Hematopoietic multipotent progenitor cell treated with erythropoietin and hydrocortisone succinate and interleukin-3 and kit ligand, for 15 days (in vitro differentiated cells): Measurements from ENCODE around the gene RNF138.
"Not testable (repeated sequence)": the region's sequence is repeated elsewhere in the genome, so short reads cannot be mapped to it uniquely, and the experiment has no call there.

Source experiments
- DNase-seq: peaks from one replicate; pipeline ENCODE4 v3.0.0-alpha.2; 2015; ENCODE audit warnings: low spot score

Gene RNF138, protein sequence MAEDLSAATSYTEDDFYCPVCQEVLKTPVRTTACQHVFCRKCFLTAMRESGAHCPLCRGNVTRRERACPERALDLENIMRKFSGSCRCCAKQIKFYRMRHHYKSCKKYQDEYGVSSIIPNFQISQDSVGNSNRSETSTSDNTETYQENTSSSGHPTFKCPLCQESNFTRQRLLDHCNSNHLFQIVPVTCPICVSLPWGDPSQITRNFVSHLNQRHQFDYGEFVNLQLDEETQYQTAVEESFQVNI

DNA sequence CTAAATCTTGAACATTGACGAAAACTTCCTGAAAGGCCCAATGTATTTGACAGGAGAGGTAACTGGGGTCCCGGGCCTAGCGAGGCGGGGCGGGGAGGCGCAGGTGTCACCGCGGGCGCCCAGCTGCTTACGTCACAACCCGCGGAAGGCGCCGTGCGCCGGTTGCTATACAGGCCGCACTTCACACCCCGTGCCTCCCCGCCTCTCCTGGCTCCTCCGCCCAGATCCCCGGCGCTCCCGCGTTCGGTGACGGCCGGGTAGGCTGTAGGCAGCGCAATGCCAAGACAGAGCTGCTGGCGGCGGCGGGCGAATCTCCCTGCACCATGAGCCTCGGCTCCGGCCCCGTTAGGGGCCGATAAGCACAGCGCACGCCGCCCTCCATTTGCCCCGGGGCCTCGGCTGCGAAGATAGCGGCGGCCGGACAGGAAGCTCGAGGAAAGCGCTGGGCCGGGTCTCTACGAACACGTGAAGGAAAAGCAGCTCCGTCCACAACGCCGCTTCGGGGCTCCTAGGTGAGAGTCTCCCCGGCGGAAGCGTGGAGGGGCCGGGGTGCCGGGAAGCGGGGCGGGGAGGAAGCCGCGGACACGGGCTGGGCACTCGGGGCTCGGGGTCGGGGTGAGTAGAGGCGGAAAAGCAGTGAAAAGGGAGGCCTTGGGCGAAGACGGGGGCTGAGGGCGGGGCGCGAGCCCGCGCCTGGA is at the start of gene RNF138:
RNF138 (plus strand) TSS at position 151 of the 698 bp plus-strand sequence. CDS start 903 bp downstream, outside the sequence.
- peak; percentile 85 for DNase-seq

DNA sequence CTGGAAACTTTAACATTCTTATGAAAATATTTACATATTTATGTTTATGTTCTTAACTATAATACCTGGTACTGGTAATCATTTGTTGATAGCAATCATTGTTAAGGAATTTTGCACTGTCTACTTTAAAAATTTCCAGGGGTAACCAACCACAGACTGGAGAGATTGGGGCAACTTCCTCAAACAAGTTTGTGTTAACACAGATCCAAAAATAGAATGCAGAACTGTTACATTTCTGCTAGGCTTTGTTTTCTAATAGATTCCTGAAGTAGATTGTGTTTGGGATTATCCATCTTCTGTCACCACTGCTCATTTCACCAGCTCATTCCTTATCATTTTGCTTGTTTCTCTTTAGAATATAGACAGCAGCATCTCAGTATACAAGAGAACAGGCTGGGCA is 49.3 kb upstream of the RNF138 start:
- no peak for DNase-seq

DNA sequence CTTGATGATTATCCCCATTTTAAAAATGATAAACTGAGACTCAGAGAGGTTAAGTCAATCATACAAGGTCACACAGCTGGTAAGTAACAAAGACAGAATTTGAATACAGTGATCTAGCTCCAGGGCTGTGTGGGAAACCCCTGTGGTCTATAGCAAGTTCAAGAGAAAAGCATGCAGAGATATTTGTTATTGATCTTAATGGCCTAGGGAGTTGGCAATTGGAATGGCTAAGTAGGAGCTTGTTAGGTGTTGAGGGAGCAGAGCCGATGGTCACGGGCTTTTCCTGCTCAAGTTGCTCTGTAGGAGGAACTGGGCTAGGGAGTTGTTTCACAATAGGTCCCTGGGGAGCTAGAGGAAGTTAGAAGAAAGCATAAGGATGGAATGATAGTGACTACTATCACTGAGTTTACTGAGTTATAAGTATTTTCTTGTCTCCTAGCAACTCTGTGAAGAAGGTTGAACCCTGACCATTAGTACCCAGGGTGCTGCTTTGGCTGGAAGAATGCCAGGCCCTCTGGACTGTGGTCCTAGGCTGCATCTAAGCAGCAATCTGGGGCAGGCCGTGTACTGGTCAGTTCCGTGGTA is 43.1 kb upstream of the RNF138 start:
- DNase-seq = no peak

- DNase-seq = no peak
Observed at GRCh38 chr18:32049393-32050171, 42.1 kb upstream of the RNF138 start.

DNA sequence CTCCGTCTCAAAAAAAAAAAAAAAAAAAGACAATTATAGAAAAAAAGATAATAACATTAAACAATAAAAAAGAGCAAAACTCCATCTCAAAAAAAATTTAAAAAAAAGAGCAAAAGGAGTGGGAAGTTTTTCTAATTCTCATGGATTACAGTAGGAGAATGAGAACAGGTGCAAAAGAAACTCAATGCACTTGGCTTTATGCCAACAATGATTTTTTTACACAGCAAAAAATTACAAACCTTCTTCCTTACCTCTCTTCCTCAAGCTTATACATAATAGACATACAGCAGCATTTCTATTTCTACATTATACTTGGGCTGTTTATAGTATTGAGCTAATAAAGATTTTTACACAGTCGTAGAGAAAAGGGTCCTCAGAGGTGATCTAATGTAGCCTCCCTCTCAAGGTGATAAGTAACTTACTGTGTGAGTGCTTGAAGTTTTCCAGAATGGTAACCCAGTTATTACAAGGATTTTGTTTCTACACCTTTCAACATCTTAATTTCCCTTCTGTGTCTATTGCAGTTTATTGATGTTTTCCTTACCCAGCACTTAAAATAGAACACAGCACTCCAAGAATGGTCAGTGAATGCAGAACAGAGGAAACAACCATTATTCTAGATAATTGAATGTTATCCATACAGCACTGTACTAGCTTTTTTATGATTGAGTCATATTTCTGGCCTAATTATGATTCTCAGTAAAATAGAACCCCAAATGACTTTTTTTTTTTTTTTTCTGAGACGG is 34.9 kb upstream of the RNF138 start:
- DNase-seq = peak; percentile 10

- DNase-seq = no peak
Observed at GRCh38 chr18:32057624-32058165, 34.0 kb upstream of the RNF138 start.

- no peak for DNase-seq
Observed at GRCh38 chr18:32060026-32060425, 31.6 kb upstream of the RNF138 start.

DNA sequence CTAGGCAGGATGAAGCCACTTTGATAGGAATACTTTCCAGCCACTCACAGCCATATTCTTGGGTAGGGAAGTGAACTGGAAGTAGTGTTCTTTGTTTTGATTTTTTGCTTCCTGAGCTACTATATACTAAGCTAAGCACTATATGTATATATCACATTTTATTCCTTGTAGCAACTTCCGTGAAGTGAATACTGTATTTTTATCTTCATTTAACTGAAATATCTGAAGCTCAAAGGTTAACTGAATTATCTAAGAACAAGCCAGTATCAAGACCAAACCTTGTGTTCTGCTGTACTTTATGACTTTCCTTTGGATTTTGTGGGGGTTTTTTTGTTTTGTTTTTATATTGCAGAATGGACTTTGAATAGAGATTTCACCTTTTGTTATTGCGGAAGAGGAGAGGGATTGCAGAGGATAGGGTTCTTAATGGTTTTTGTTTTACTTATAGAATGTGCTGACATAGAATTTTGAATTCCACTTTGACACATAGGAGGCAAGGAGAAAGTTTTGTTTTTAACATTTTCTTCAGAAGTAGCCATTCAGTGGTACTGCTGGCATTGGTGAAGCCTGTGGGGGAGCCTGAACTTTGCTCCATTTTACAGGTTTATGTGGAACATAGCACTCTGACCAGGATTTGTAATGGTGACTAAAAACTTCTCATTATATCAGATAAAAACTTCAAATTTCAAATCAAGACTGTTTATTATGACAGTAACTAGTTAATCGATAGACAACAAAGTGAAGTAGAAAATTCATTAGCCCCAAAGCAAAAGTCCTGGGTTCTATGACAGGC is 24.1 kb upstream of the RNF138 start:
- no peak for DNase-seq

GRCh38 chr18:32072321-32072720 is 19.4 kb upstream of the RNF138 start:
- DNase-seq = no peak

DNA sequence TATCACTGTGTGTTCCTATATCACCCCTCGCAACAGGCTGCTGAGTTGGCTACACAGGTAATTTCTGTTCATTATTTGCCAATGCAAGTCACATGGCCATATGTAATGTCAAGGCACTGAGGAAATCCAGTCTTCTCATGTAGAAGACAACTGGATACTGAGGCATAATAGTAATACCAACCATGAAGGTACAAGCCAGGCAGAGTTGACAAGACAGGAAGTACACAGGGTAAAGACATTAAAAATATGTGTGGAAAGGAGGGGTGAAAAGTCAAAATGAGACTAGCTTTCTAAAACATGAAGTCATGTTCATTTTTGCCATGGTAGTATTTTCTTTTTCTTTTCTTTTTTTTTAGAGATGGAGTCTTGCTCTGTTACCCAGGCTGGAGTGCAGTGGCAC is 17.5 kb upstream of the RNF138 start:
- DNase-seq = no peak

DNA sequence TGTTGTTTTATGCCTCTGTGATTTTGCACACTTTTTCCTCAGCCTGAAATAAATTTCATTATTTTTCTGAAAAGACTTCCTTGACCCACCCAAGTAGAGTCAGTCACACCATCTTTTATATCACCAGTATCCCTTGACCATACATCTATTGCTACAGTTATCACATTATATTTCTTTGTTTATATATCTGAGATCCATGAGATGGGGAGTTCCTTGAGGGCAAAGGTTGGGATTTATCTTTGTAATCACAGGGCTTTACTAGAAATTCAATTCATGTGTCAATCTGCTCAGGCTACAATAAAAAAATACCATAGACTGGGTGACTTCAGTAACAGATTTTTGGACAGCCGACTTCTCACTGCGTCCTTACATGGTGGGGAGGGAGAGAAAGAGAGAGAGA is 12.8 kb upstream of the RNF138 start:
- no peak for DNase-seq

GRCh38 chr18:32081881-32082280 is 9.8 kb upstream of the RNF138 start:
- DNase-seq = no peak

DNA sequence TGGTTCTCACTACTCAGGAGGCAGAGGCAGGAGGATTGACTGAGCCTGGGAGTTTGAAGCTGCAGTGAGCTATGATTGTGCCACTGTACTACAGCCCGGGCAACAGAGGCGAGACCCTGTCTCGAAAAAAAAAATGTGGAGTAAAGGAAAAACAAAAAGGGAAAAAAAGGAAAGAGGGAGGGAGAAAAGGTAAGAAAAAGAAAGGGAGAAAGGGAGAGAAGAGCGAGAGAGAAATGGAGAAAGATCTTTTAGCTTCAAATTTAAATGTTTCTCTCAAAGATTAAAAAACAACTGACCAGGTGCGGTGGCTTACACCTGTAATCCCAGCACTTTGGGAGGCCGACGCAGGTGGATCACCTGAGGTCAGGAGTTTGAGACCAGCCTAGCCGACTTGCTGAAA is 7.9 kb upstream of the RNF138 start:
- no peak for DNase-seq

DNA sequence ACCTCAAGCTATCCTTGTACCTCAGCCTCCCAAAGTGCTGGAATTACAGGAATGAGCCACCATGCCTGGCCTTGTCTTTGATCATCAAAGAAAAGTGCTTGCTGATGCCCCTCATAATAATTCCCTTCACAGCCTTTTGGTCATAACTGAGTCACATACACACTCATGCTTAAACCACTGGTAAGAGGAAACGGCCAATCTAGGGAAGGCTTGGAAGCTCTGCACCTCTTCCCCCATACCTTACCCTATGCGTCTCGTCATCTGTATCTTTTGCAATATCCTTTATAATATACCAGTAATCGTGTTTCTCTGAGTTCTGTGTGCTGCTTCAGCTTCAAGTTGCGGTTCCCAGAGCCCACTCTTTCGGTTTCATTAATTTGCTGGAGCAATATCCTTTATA is 4.8 kb upstream of the RNF138 start:
- no peak for DNase-seq

- not testable (repeated sequence) for DNase-seq
Observed at GRCh38 chr18:32090831-32091230, 843 bp upstream of the RNF138 start.

DNA sequence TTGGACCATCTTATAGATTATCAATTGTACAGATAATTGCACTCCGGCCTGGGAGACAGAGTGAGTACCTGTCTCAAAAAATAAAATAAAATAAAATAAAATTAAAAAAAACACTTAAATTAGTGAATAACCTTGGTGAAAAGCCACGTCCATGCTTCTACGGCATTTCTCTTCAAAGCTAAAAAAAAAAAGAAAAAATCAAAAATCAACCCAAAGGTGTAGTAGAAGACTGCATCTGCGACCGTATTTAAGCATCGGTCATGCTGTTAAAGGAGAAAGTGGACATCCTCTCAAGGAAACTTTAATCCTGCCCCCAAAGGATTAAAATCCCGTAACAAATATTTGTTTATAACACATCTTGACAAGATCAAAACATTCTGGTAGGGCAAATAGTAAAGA is 350 bp upstream of the RNF138 start:
- no peak for DNase-seq

- DNase-seq = peak; percentile 91
Observed at GRCh38 chr18:32092422-32093101, 888 bp downstream of the RNF138 start.

- DNase-seq = peak; percentile 36
Observed at GRCh38 chr18:32093102-32093511, 1.4 kb downstream of the RNF138 start.

- DNase-seq = peak; percentile 43
Observed at GRCh38 chr18:32093523-32093922, 1.8 kb downstream of the RNF138 start.
